ENCODE measurements around the gene ZNF217. TPM values are rescaled to one million over a fixed set of nuclear protein-coding genes. Genes with fewer than 3 reads are reported as not detected.
"Not testable (repeated sequence)": the region's sequence is repeated elsewhere in the genome, so short reads cannot be mapped to it uniquely, and the experiment has no call there.

The ZNF217 gene
- polyA plus RNA-seq, 1 donor from 2014 or later: 1.9 TPM

DNA sequence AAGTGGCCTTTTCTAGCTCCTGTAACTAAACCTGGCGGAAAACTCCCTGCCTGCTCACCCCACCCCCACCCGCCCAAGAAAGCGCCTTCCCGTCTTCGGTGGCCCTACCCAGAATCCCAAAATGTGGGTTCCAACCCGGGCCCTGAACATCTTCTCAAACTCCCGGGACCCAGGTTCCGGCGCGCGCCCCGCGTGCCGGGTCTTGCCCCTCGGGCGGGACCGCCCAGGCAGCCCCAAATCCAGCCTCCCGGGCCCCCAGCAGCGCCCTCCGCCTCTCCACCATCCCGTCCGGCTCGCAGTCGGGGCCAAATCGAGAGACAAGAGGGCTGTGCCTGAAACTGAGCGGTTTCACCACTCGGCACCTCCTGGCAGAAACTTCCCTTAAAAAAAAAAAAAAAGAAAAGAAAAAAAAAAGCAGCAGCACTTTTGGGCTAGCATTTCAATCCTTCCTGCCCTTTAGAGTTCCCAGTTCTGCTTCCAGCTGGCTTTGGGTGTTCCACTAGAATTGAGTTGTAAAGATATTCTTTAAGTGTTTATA is 1.1 kb downstream of the ZNF217 start:
- not testable (repeated sequence) for H3K79me2 ChIP-seq (replicated peaks; ENCODE audit: insufficient read depth, low read length); H2AFZ ChIP-seq (ENCODE audit: low read depth, low read length); H3K9me3 ChIP-seq (ENCODE audit: low read length); H3K36me3 ChIP-seq (ENCODE audit: insufficient read depth, low read length); H3K27me3 ChIP-seq (ENCODE audit: insufficient read depth, low read depth, low read length); H4K20me1 ChIP-seq (ENCODE audit: insufficient read depth); H3F3A ChIP-seq (ENCODE audit: insufficient read depth, low read length, poor library complexity, severe bottlenecking); H3K27ac ChIP-seq (ENCODE audit: low read length); H3K9me2 ChIP-seq (ENCODE audit: insufficient read depth, low read length)
- Histone ChIP-seq H3K9ac (ENCODE audit: low read length) (peak overlapping the region; percentile 68), H3K4me3 (ENCODE audit: low read length) (peak overlapping the region; percentile 76), H3K4me2 (ENCODE audit: low read length) (peak overlapping the region; percentile 10)

DNA sequence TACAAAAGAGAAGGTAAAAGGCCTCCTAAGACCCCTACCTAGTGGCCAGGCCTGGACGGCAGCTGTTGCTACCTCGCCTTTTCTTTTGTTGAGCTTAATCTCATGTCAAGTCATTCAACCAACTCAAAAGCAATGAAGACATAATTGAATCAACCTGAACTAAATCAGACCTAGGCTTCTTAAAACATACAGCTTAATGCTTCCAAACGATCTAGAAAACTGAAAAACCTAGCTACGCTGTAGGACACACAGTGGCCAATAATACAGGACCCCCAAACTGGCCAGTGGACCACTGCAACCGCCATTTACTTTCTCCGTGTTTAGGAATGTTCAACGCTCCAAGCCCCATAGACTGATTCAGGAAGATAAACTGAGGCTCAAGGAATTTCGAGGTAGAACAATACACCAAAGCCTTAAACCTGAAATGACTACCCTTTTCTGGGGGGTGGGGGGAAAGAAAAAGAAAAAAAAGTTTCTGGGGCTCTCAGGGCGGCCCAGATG is 1.6 kb downstream of the ZNF217 start:
- H3K9me3 ChIP-seq (ENCODE audit: low read length); H3K27me3 ChIP-seq (ENCODE audit: insufficient read depth, low read depth, low read length); H3K4me2 ChIP-seq (ENCODE audit: low read length); H3K79me2 ChIP-seq (replicated peaks; ENCODE audit: insufficient read depth, low read length); H3K27ac ChIP-seq (ENCODE audit: low read length); H3K36me3 ChIP-seq (ENCODE audit: insufficient read depth, low read length); H3K9ac ChIP-seq (ENCODE audit: low read length); H2AFZ ChIP-seq (ENCODE audit: low read depth, low read length); H4K20me1 ChIP-seq (ENCODE audit: insufficient read depth); H3F3A ChIP-seq (ENCODE audit: insufficient read depth, low read length, poor library complexity, severe bottlenecking); H3K9me2 ChIP-seq (ENCODE audit: insufficient read depth, low read length): not testable (repeated sequence)
- H3K4me3 ChIP-seq (ENCODE audit: low read length): peak overlapping the region; percentile 76

DNA sequence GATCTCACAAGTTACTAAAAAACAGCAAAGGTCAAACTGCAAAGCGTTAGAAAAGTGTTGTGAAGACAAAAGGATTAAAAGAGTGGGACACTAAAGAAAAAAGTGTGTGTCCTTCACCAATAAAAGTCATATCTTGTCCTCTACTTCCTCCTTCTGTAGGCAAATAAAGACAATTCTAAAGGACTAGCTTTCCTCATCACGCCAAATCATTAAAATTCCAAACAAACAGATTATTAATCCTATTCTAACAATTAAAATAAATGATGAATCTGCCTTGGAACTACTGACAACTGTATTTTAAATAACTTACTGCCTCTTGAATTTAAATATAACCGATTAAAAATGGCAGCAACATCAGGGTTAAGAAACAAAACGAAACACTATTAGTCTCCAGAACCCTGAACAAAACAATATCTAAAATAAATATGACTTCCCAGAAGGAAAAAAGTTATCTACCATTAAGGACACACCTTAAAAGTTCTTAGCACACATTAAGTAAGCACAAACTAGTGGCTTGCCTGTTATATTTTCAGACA is 2.4 kb downstream of the ZNF217 start:
- H3K27ac ChIP-seq (ENCODE audit: low read length); H4K20me1 ChIP-seq (ENCODE audit: insufficient read depth); H3K9me3 ChIP-seq (ENCODE audit: low read length); H2AFZ ChIP-seq (ENCODE audit: low read depth, low read length); H3F3A ChIP-seq (ENCODE audit: insufficient read depth, low read length, poor library complexity, severe bottlenecking); H3K27me3 ChIP-seq (ENCODE audit: insufficient read depth, low read depth, low read length); H3K79me2 ChIP-seq (replicated peaks; ENCODE audit: insufficient read depth, low read length); H3K9me2 ChIP-seq (ENCODE audit: insufficient read depth, low read length); H3K9ac ChIP-seq (ENCODE audit: low read length); H3K4me3 ChIP-seq (ENCODE audit: low read length); H3K36me3 ChIP-seq (ENCODE audit: insufficient read depth, low read length); H3K4me2 ChIP-seq (ENCODE audit: low read length): not testable (repeated sequence)

DNA sequence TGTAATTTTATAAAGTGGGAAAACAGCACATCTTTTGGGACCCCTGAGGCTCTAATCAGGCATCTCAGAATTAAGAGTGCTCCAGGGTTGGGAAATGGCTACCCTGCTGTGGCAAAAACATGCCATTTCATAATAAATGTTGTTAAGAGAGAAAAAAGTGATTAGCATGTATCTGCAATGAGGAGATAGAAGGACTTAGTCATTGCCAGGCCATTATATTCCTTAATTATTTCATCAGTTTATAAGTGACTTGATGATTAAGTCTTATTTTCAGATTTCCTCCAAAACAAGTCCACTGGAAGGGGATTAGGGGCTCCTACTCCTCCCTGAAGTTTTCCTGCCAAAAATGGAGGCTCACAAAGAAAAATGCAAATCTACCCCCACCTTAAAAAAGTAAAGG is 3.0 kb downstream of the ZNF217 start:
- H3K79me2 ChIP-seq (replicated peaks; ENCODE audit: insufficient read depth, low read length): peaks cover 14% of the 10 kb centered on the region
- H4K20me1 ChIP-seq (ENCODE audit: insufficient read depth); H3K36me3 ChIP-seq (ENCODE audit: insufficient read depth, low read length); H2AFZ ChIP-seq (ENCODE audit: low read depth, low read length); H3K4me3 ChIP-seq (ENCODE audit: low read length); H3F3A ChIP-seq (ENCODE audit: insufficient read depth, low read length, poor library complexity, severe bottlenecking); H3K9me2 ChIP-seq (ENCODE audit: insufficient read depth, low read length); H3K27me3 ChIP-seq (ENCODE audit: insufficient read depth, low read depth, low read length); H3K9ac ChIP-seq (ENCODE audit: low read length); H3K27ac ChIP-seq (ENCODE audit: low read length); H3K4me2 ChIP-seq (ENCODE audit: low read length); H3K9me3 ChIP-seq (ENCODE audit: low read length): not testable (repeated sequence)

DNA sequence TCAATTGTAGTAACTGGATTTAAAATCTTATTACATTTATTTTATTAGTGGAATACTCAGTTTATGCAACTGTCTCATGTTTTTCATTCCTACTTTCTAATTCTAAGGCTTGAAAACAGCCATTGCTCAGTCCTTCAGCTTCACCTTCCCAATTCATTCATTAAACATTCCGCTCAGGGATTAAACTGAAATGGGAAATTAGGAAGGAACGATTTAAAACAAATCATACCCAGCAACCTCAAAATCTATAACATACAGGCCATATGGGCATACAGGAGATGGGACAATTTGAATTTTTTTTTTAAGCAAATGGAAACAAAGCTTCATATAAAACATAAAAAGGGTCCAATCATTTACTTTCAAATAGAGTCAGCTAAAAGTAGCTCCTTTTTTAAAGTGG is 3.5 kb downstream of the ZNF217 start:
- H3K36me3 ChIP-seq (ENCODE audit: insufficient read depth, low read length); H3K27ac ChIP-seq (ENCODE audit: low read length); H3K4me3 ChIP-seq (ENCODE audit: low read length); H3K9me3 ChIP-seq (ENCODE audit: low read length); H3K27me3 ChIP-seq (ENCODE audit: insufficient read depth, low read depth, low read length); H3K4me2 ChIP-seq (ENCODE audit: low read length); H3F3A ChIP-seq (ENCODE audit: insufficient read depth, low read length, poor library complexity, severe bottlenecking); H2AFZ ChIP-seq (ENCODE audit: low read depth, low read length); H3K9ac ChIP-seq (ENCODE audit: low read length); H3K9me2 ChIP-seq (ENCODE audit: insufficient read depth, low read length); H4K20me1 ChIP-seq (ENCODE audit: insufficient read depth): not testable (repeated sequence)
- peaks cover 16% of the 10 kb centered on the region for H3K79me2 ChIP-seq (replicated peaks; ENCODE audit: insufficient read depth, low read length)

DNA sequence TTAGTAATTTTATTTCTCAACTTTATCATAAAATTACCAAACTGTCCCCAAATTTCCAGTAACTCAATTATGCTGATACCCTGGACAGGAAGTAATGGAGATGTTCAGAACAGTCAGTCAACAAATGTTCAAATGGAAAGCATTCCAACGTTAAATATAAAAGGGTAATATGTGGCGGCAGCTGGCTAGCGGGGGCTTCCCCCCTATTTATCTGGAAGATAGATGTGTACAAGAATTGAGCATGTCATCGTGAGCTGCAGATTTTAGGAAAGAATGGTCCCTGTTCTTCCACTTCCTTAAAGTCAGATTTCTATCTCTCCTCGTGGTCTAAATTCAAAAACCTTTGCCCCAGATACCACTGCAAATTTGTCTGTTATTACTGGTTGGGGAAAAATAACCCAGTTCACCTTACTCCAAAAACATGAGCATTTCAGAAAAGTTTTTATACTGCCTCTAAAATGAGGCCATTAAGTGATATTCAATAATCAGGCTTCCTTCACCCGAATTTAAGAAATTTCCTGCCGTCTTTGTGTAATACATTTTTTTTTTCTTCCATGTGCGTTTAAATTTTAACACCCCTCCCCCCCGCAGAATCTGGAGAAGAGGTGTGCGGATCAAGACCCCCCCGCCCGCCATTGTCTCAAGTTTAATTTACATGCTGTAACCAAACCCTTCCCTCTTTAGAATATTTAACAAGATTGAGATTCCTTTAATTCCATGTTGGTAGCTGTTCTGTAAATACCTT is 4.1 kb downstream of the ZNF217 start:
- H3K9ac ChIP-seq (ENCODE audit: low read length); H3K27me3 ChIP-seq (ENCODE audit: insufficient read depth, low read depth, low read length); H2AFZ ChIP-seq (ENCODE audit: low read depth, low read length); H3K36me3 ChIP-seq (ENCODE audit: insufficient read depth, low read length); H3K4me2 ChIP-seq (ENCODE audit: low read length); H3K27ac ChIP-seq (ENCODE audit: low read length); H4K20me1 ChIP-seq (ENCODE audit: insufficient read depth); H3K4me3 ChIP-seq (ENCODE audit: low read length); H3F3A ChIP-seq (ENCODE audit: insufficient read depth, low read length, poor library complexity, severe bottlenecking); H3K9me2 ChIP-seq (ENCODE audit: insufficient read depth, low read length); H3K9me3 ChIP-seq (ENCODE audit: low read length): not testable (repeated sequence)
- H3K79me2 ChIP-seq (replicated peaks; ENCODE audit: insufficient read depth, low read length): peaks cover 19% of the 10 kb centered on the region

DNA sequence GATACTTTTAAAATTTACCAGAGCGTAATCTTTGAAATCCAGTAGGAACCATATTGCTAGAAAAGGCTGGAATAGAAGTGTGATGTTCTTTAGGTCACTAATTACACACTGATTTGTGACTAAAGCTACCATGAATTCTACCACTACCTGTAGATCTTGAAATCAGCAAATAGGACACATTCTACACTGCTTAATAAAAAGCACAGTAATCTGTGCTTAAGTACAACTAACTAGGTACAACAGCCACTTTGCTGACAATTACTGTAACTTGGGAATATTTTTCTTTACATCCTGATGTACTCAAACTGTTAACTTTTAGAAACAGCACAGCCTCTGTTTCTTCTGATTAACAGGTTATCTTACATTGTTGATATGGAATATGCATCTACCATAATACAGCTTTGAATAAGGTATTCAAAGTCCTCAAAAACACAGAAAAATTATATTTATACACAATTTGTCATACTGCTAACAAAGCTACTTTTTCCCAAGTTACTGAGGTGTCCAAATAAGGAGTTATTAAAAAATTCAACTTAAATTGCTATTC is 6.4 kb downstream of the ZNF217 start:
- H3K4me3 ChIP-seq (ENCODE audit: low read length); H3K9me3 ChIP-seq (ENCODE audit: low read length); H3K9ac ChIP-seq (ENCODE audit: low read length); H4K20me1 ChIP-seq (ENCODE audit: insufficient read depth); H3K9me2 ChIP-seq (ENCODE audit: insufficient read depth, low read length); H3K27me3 ChIP-seq (ENCODE audit: insufficient read depth, low read depth, low read length); H3F3A ChIP-seq (ENCODE audit: insufficient read depth, low read length, poor library complexity, severe bottlenecking); H3K27ac ChIP-seq (ENCODE audit: low read length); H3K36me3 ChIP-seq (ENCODE audit: insufficient read depth, low read length); H2AFZ ChIP-seq (ENCODE audit: low read depth, low read length); H3K4me2 ChIP-seq (ENCODE audit: low read length): not testable (repeated sequence)
- peaks cover 21% of the 10 kb centered on the region for H3K79me2 ChIP-seq (replicated peaks; ENCODE audit: insufficient read depth, low read length)
